PC-3 (cell line): ENCODE measurements around the gene ADTRP.

Source experiments
- EZH2 ChIP-seq: fragments of 300-600 bp; sonication (generic); IDR thresholded peaks from one replicate; pipeline ENCODE4 v1.6.1; 2017; ENCODE audit warnings: antibody characterized with exemption, mild to moderate bottlenecking, low read length; ENCODE audit not compliant: unreplicated experiment
- EZH2phosphoT487 ChIP-seq: fragments of 300-600 bp; sonication (generic); IDR thresholded peaks from 2 replicates; pipeline ENCODE4 v1.6.1; 2018; ENCODE audit warnings: mild to moderate bottlenecking, antibody characterized with exemption, low read length, borderline replicate concordance
- TF ChIP-seq, protein P1 (sequence below): fragments of 300-600 bp; sonication (generic); conservative IDR thresholded peaks from 2 replicates; pipeline ENCODE4 v1.5.1; 2017; ENCODE audit warnings: antibody characterized with exemption, low read depth, mild to moderate bottlenecking, low read length

DNA sequence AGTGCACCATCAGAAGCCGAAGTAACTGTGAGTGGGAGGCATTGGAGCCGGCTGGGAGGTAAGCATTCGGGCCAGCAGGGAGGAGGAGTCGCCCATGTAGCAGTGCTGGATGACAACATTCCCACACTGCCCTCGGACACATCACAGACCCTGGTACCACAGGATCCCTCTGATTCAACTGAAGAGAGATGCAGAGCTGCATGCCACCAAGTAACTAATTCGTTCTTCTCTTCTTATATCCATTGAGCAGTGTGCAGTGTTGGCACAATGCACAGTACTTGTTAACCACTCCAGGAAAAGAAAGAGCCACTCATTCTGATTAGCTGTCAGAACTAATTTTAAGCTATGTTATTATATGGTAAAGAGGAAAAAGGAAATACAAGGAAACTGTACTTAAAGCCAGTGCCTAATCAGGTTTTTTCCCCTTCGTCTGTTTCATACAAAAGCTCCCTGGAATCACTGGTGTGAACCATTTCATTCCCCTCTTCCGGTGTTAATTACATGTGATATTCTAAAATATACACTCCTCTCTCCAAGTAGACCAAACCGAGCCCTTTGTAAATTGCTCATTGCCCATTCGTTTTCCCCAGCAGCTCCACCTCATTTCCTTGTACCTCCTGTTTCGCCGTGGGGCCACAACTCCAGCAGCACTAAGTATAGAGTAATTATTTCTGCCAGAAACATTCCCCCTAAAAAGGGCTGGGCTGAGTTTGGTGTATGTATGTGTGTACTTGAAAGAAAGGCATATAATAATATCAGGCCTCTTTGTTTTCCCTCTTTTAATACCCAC lies 32.4 kb upstream of the ADTRP start:
- TF ChIP-seq EZH2 = no peak
- TF ChIP-seq, protein P1, sequence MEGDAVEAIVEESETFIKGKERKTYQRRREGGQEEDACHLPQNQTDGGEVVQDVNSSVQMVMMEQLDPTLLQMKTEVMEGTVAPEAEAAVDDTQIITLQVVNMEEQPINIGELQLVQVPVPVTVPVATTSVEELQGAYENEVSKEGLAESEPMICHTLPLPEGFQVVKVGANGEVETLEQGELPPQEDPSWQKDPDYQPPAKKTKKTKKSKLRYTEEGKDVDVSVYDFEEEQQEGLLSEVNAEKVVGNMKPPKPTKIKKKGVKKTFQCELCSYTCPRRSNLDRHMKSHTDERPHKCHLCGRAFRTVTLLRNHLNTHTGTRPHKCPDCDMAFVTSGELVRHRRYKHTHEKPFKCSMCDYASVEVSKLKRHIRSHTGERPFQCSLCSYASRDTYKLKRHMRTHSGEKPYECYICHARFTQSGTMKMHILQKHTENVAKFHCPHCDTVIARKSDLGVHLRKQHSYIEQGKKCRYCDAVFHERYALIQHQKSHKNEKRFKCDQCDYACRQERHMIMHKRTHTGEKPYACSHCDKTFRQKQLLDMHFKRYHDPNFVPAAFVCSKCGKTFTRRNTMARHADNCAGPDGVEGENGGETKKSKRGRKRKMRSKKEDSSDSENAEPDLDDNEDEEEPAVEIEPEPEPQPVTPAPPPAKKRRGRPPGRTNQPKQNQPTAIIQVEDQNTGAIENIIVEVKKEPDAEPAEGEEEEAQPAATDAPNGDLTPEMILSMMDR = no peak
- no peak for TF ChIP-seq EZH2phosphoT487
